Measurements from ENCODE around the gene KDM6B.

The KDM6B gene

GRCh38 chr17:7833795-7834541 is at the start of gene KDM6B:
Gene KDM6B, plus strand, starts transcription at chr17:7834217. Its CDS starts 11,338 bp downstream, at chr17:7845555.
- FAIRE-seq = no peak
- TF ChIP-seq CTCF (IDR thresholded peaks at IDR 0.05; ENCODE audit: insufficient read depth, missing control alignments) = no peak

GRCh38 chr17:7786866-7787265 is 47.2 kb upstream of the KDM6B start:
- TF ChIP-seq CTCF (IDR thresholded peaks at IDR 0.05; ENCODE audit: insufficient read depth, missing control alignments) = no peak
- no peak for FAIRE-seq
- DNase-seq (ENCODE audit: insufficient read length, low spot score) = no peak

More at GRCh38 chr17:7833795-7834541, at the start of gene KDM6B:
- peak; percentile 76 for DNase-seq (ENCODE audit: insufficient read length, low spot score)

- TF ChIP-seq CTCF (IDR thresholded peaks at IDR 0.05; ENCODE audit: insufficient read depth, missing control alignments) = no peak
- DNase-seq (ENCODE audit: insufficient read length, low spot score) = no peak
- no peak for FAIRE-seq
Observed at GRCh38 chr17:7789131-7789530, 44.9 kb upstream of the KDM6B start.

GRCh38 chr17:7790150-7790549 is 43.9 kb upstream of the KDM6B start:
- TF ChIP-seq CTCF (IDR thresholded peaks at IDR 0.05; ENCODE audit: insufficient read depth, missing control alignments) = no peak
- DNase-seq (ENCODE audit: insufficient read length, low spot score) = no peak
- no peak for FAIRE-seq

GRCh38 chr17:7792611-7793010 is 41.4 kb upstream of the KDM6B start:
- FAIRE-seq (no peak), DNase-seq (ENCODE audit: insufficient read length, low spot score) (no peak)
- no peak for TF ChIP-seq CTCF (IDR thresholded peaks at IDR 0.05; ENCODE audit: insufficient read depth, missing control alignments)

GRCh38 chr17:7794075-7794663 is 39.8 kb upstream of the KDM6B start:
- DNase-seq (ENCODE audit: insufficient read length, low spot score) (no peak), FAIRE-seq (no peak)
- TF ChIP-seq CTCF (IDR thresholded peaks at IDR 0.05; ENCODE audit: insufficient read depth, missing control alignments) = no peak

- FAIRE-seq = no peak
- TF ChIP-seq CTCF (IDR thresholded peaks at IDR 0.05; ENCODE audit: insufficient read depth, missing control alignments) = no peak
Observed at GRCh38 chr17:7797976-7798375, 36.0 kb upstream of the KDM6B start.

More at GRCh38 chr17:7797976-7798375, 36.0 kb upstream of the KDM6B start:
- DNase-seq (ENCODE audit: insufficient read length, low spot score) = no peak

Data from D721Med (cell line).